Mesenchymal stem cell (in vitro differentiated cells and primary cell): Measurements from ENCODE around the gene DUSP8.
A peak's percentile ranks its signal among the peaks of the same experiment; 100 is the strongest.

ENCODE experiments used
- DNase-seq: peaks from one replicate; pipeline ENCODE4 v3.0.0-alpha.2; 2013
- H2AFZ ChIP-seq: one replicate; pipeline ENCODE4 v1.6.1; 2013; ENCODE audit warnings: low read depth, mild to moderate bottlenecking, control low read depth, inconsistent platforms, low read length, moderate library complexity
- H2AK5ac ChIP-seq: 2 replicates; pipeline ENCODE4 v1.6.1; 2013; ENCODE audit warnings: low read length, moderate library complexity, mild to moderate bottlenecking, inconsistent platforms; ENCODE audit not compliant: severe bottlenecking
- H2BK120ac ChIP-seq: one replicate; pipeline ENCODE4 v1.6.1; 2013; ENCODE audit warnings: low read depth, mild to moderate bottlenecking, inconsistent platforms, low read length, moderate library complexity
- H2BK12ac ChIP-seq, 2 experiments: one replicate each; pipeline ENCODE4 v1.6.1; 2013; ENCODE audit warnings: inconsistent platforms in 2 of 2, low read length in 2 of 2, mild to moderate bottlenecking in 2 of 2, moderate library complexity in 2 of 2, control low read depth in 1 of 2
- H2BK15ac ChIP-seq: one replicate; pipeline ENCODE4 v1.6.1; 2013; ENCODE audit warnings: mild to moderate bottlenecking, low read depth, inconsistent platforms; ENCODE audit not compliant: poor library complexity, severe bottlenecking
- H2BK5ac ChIP-seq: 2 replicates; pipeline ENCODE4 v1.6.1; 2013; ENCODE audit warnings: low read depth, mild to moderate bottlenecking, low read length, control low read depth, inconsistent platforms; ENCODE audit not compliant: poor library complexity, severe bottlenecking
- H3K14ac ChIP-seq, 2 experiments: one replicate each; pipeline ENCODE4 v1.6.1; 2013; ENCODE audit warnings: inconsistent platforms in 2 of 2, low read length in 2 of 2, control low read depth in 1 of 2, mild to moderate bottlenecking in 1 of 2, moderate library complexity in 1 of 2
- H3K18ac ChIP-seq, 2 experiments: one replicate each; pipeline ENCODE4 v1.6.1; 2013; ENCODE audit warnings: inconsistent platforms in 2 of 2, low read length in 2 of 2, control low read depth in 1 of 2, low read depth in 1 of 2, mild to moderate bottlenecking in 1 of 2
- H3K23ac ChIP-seq, 2 experiments: one replicate each; pipeline ENCODE4 v1.6.1; 2013; ENCODE audit warnings: inconsistent platforms in 2 of 2, low read length in 2 of 2, mild to moderate bottlenecking in 2 of 2, moderate library complexity in 2 of 2, control low read depth in 1 of 2
- H3K27ac ChIP-seq: 2 replicates; pipeline ENCODE4 v1.5.1; 2013; ENCODE audit warnings: mild to moderate bottlenecking, moderate library complexity, low read length, control low read depth, inconsistent platforms; ENCODE audit not compliant: poor library complexity, severe bottlenecking
- H3K27me3 ChIP-seq, 2 experiments: 2 replicates each; pipeline versions ENCODE4 v1.6.1 to v1.7.0; 2013; ENCODE audit warnings: low read length in 2 of 2, mild to moderate bottlenecking in 2 of 2, moderate library complexity in 2 of 2, control low read depth in 1 of 2, inconsistent platforms in 1 of 2; ENCODE audit not compliant: control insufficient read depth in 1 of 2, insufficient read depth in 1 of 2
- H3K36me3 ChIP-seq, 2 experiments: 2 replicates each; pipeline versions ENCODE4 v1.6.1 to v1.7.0; 2013; ENCODE audit warnings: low read length in 2 of 2, control low read depth in 1 of 2, inconsistent platforms in 1 of 2, low read depth in 1 of 2, mild to moderate bottlenecking in 1 of 2; ENCODE audit not compliant: insufficient read depth in 2 of 2, control insufficient read depth in 1 of 2
- H3K4ac ChIP-seq, 2 experiments: one replicate each; pipeline ENCODE4 v1.6.1; 2013; ENCODE audit warnings: inconsistent platforms in 2 of 2, low read length in 2 of 2, mild to moderate bottlenecking in 2 of 2, moderate library complexity in 2 of 2, control low read depth in 1 of 2, low read depth in 1 of 2
- H3K4me1 ChIP-seq: 2 replicates; pipeline ENCODE4 v1.6.1; 2013; ENCODE audit warnings: low read depth, low read length, control low read depth; ENCODE audit not compliant: control insufficient read depth, insufficient read depth
- H3K4me2 ChIP-seq: 2 replicates; pipeline ENCODE4 v1.6.1; 2013; ENCODE audit warnings: low read length, mild to moderate bottlenecking, inconsistent platforms; ENCODE audit not compliant: poor library complexity, severe bottlenecking
- H3K4me3 ChIP-seq, 2 experiments: 2 replicates each; pipeline versions ENCODE4 v1.5.1 to v1.7.0; 2013; ENCODE audit warnings: low read length in 2 of 2, mild to moderate bottlenecking in 2 of 2, control low read depth in 1 of 2, low read depth in 1 of 2; ENCODE audit not compliant: insufficient read depth in 1 of 2
- H3K79me1 ChIP-seq: replicated peaks from 2 replicates; pipeline ENCODE4 v1.6.1; 2013; ENCODE audit warnings: mild to moderate bottlenecking, control low read depth, low read length, inconsistent platforms; ENCODE audit not compliant: poor library complexity, severe bottlenecking
- H3K9ac ChIP-seq: 2 replicates; pipeline ENCODE4 v1.7.0; 2013; ENCODE audit warnings: mild to moderate bottlenecking, low read length, moderate library complexity
- H3K9me3 ChIP-seq: 2 replicates; pipeline ENCODE4 v1.7.0; 2013; ENCODE audit warnings: mild to moderate bottlenecking, low read length; ENCODE audit not compliant: control insufficient read depth
- H4K8ac ChIP-seq: one replicate; pipeline ENCODE4 v1.6.1; 2013; ENCODE audit warnings: inconsistent platforms, mild to moderate bottlenecking, low read length, moderate library complexity
- H4K91ac ChIP-seq: one replicate; pipeline ENCODE4 v1.6.1; 2013; ENCODE audit warnings: mild to moderate bottlenecking, low read length, inconsistent platforms
- WGBS: methylation state at CpG from one replicate; pipeline ENCODE4 v1.1.7; 2013; ENCODE audit warnings: mixed read lengths; 5-methylcytosine and 5-hydroxymethylcytosine counted together

Gene DUSP8

DNA sequence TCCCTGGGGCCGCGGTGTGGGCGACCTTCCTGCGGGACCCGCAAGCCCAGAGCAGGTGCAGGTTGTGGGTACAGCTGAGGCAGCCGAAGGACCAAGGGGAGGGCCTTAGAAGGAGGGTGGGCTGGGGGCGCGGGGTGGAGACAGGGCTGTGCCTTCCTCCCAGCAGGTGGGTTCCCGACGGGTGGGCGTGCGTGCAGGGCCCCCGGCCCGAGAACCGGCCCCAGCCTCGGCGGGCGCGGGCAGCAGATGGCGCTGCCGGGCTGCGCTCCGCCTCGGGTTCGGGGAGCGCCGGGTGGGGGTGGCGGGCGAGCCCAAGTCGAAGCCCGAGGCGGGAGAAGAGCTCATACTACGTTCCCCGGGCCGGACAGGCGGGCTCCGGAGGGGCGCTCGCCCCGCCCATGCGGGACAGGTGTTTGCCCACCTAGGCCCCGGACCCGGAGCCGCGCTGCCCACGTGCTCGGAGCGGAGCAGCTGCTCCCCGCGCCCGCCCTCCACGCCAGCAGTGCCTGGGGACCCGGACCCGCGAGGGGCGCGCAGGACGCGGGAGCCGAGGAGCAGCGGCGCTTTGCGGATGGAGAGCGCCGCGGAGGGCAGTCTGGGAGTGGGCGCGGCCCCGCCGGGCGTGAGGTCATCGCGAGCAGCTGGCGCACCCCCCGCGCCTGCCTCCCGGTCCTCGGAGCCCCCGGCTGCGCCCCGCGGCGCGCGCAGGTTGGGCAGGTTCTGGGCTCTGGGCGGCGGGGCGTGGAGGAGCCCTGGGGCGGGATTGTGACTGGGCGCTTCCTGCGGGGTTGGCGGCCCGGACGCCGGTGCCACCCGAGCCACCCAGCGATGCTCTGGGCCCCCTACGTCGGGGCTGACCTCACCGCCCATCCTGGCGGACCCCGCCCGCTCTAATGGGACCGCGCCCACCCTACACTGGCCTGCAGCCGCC is 25.3 kb downstream of the DUSP8 start:
- 3% methylated on average over 67 of the region's 106 CpGs for WGBS
- Histone ChIP-seq H2BK5ac (no peak overlapping the region), H3K9me3 (no peaks in the 10 kb centered on the region), H3K4me3 (peak overlapping the region in 1 of 2 experiments; percentile 46), H4K8ac (no peak overlapping the region), H3K14ac (no peak overlapping the region), H3K9ac (no peak overlapping the region), H3K18ac (no peak overlapping the region), H2BK15ac (peak overlapping the region; percentile 36), H2BK12ac (no peak overlapping the region), H3K4me1 (peaks cover 17% of the 10 kb centered on the region), H3K23ac (no peak overlapping the region), H3K79me1 (no peaks in the 10 kb centered on the region), H4K91ac (no peak overlapping the region), H3K27ac (no peak overlapping the region), H2AFZ (no peak overlapping the region), H3K4me2 (peak overlapping the region; percentile 80), H3K36me3 (no peaks in the 10 kb centered on the region), H3K4ac (peak overlapping the region in 1 of 2 experiments; percentile 10), H2AK5ac (no peak overlapping the region), H2BK120ac (no peak overlapping the region), H3K27me3 (peaks cover 70 to 73% of the 10 kb centered on the region in 2 experiments)
- DNase-seq = peak; percentile 39

- H3K4ac ChIP-seq = no peak overlapping the region
- H3K79me1 ChIP-seq = no peaks in the 10 kb centered on the region
- H4K8ac ChIP-seq = no peak overlapping the region
- H2BK15ac ChIP-seq = no peak overlapping the region
- H3K4me3 ChIP-seq = no peak overlapping the region
- H2AK5ac ChIP-seq = no peak overlapping the region
- DNase-seq = no peak
- no peak overlapping the region for H2BK12ac ChIP-seq
- WGBS = 6% methylated on average over 18 of the region's 18 CpGs
- no peaks in the 10 kb centered on the region for H3K9me3 ChIP-seq
- H3K9ac ChIP-seq = no peak overlapping the region
- H3K36me3 ChIP-seq = no peaks in the 10 kb centered on the region
- H2BK5ac ChIP-seq = no peak overlapping the region
- peak overlapping the region in 1 of 2 experiments; percentile 91 for H3K23ac ChIP-seq
- no peak overlapping the region for H3K14ac ChIP-seq
- H4K91ac ChIP-seq = no peak overlapping the region
- H2BK120ac ChIP-seq = no peak overlapping the region
- no peak overlapping the region for H3K27ac ChIP-seq
- H2AFZ ChIP-seq = no peak overlapping the region
- H3K18ac ChIP-seq = no peak overlapping the region
- no peak overlapping the region for H3K4me2 ChIP-seq
- peaks cover 17% of the 10 kb centered on the region for H3K4me1 ChIP-seq
- peaks cover 77 to 80% of the 10 kb centered on the region in 2 experiments for H3K27me3 ChIP-seq
Measured at GRCh38 chr11:1546077-1546535, 26.0 kb downstream of the DUSP8 start.

GRCh38 chr11:1545432-1545831 is 26.6 kb downstream of the DUSP8 start:
- H4K8ac ChIP-seq = no peak overlapping the region
- H2AK5ac ChIP-seq = no peak overlapping the region
- H3K27ac ChIP-seq = no peak overlapping the region
- no peak overlapping the region for H3K9ac ChIP-seq
- H3K18ac ChIP-seq = no peak overlapping the region
- no peak overlapping the region for H2BK12ac ChIP-seq
- 49% methylated on average over 5 of the region's 5 CpGs for WGBS
- H3K4me1 ChIP-seq = peaks cover 17% of the 10 kb centered on the region
- no peak overlapping the region for H3K14ac ChIP-seq
- H2BK5ac ChIP-seq = no peak overlapping the region
- no peak overlapping the region for H2AFZ ChIP-seq
- H3K36me3 ChIP-seq = no peaks in the 10 kb centered on the region
- H2BK120ac ChIP-seq = no peak overlapping the region
- no peaks in the 10 kb centered on the region for H3K79me1 ChIP-seq
- H3K23ac ChIP-seq = no peak overlapping the region
- H3K9me3 ChIP-seq = no peaks in the 10 kb centered on the region
- no peak overlapping the region for H3K4me3 ChIP-seq
- H3K4me2 ChIP-seq = no peak overlapping the region
- H4K91ac ChIP-seq = no peak overlapping the region
- H2BK15ac ChIP-seq = no peak overlapping the region
- H3K4ac ChIP-seq = no peak overlapping the region
- peaks cover 80 to 83% of the 10 kb centered on the region in 2 experiments for H3K27me3 ChIP-seq
- DNase-seq = no peak

- no peak for DNase-seq
Measured at GRCh38 chr11:1544536-1544935, 27.5 kb downstream of the DUSP8 start.

More at GRCh38 chr11:1544536-1544935, 27.5 kb downstream of the DUSP8 start:
- no peak overlapping the region for H2BK12ac ChIP-seq
- 73% methylated on average over 6 of the region's 6 CpGs for WGBS
- no peak overlapping the region for H3K4me3 ChIP-seq
- no peak overlapping the region for H3K9ac ChIP-seq
- no peak overlapping the region for H4K91ac ChIP-seq
- H3K4me2 ChIP-seq = no peak overlapping the region
- no peak overlapping the region for H3K18ac ChIP-seq
- H3K79me1 ChIP-seq = no peaks in the 10 kb centered on the region
- no peak overlapping the region for H3K27ac ChIP-seq
- H2AK5ac ChIP-seq = no peak overlapping the region
- H3K4me1 ChIP-seq = peaks cover 17% of the 10 kb centered on the region
- H3K27me3 ChIP-seq = peaks cover 79 to 81% of the 10 kb centered on the region in 2 experiments
- H2BK120ac ChIP-seq = no peak overlapping the region
- H3K4ac ChIP-seq = no peak overlapping the region
- H2BK15ac ChIP-seq = no peak overlapping the region
- peak overlapping the region in 1 of 2 experiments; percentile 6 for H3K23ac ChIP-seq
- H4K8ac ChIP-seq = peak overlapping the region; percentile 14
- no peak overlapping the region for H2BK5ac ChIP-seq
- H3K14ac ChIP-seq = no peak overlapping the region
- H3K36me3 ChIP-seq = no peaks in the 10 kb centered on the region
- no peak overlapping the region for H2AFZ ChIP-seq
- no peaks in the 10 kb centered on the region for H3K9me3 ChIP-seq
